GM12878 (cell line): ENCODE data around the gene ANKHD1. TPM values are rescaled to one million over a fixed set of nuclear protein-coding genes. Genes with fewer than 3 reads are reported as not detected.

Experiments
- ATAC-seq: fragments of 200-7000 bp; cut with Tn5 transposase; 3 replicates; pipeline ENCODE4 v1.9.1; 2020; ENCODE audit warnings: mild to moderate bottlenecking, moderate library complexity
- BruUV-seq: library from RNA; stranded (reverse); fragments of 400-500 nt; replicated peaks from 2 replicates; lab custom pipeline; 2021; lab: Mats Ljungman, UMichigan
- CTCF ChIA-PET: fragments of 300-600 bp; sonication (Branson Sonifier 250); formaldehyde crosslinking; extraction: SDS; loops from one replicate; lab custom pipeline; 2021; ENCODE audit warnings: inconsistent platforms; lab: Yijun Ruan, JAX
- POLR2A ChIA-PET: fragments of 350-600 bp; formaldehyde crosslinking; extraction: SDS; loops from one replicate; lab custom pipeline; 2021; ENCODE audit warnings: inconsistent platforms; lab: Charles Lee
- RAD21 ChIA-PET: fragments of 300-600 bp; sonication (Branson Sonifier 250); formaldehyde crosslinking; loops from one replicate; lab custom pipeline; 2023; ENCODE audit warnings: antibody characterized with exemption; ENCODE audit not compliant: unreplicated experiment; lab: Charles Lee
- SMC1A ChIA-PET: fragments of 300-600 bp; sonication (Branson Sonifier 250); formaldehyde crosslinking; loops from one replicate; lab custom pipeline; 2023; ENCODE audit not compliant: unreplicated experiment, uncharacterized antibody; lab: Charles Lee
- DNase-seq: peaks from one replicate; pipeline ENCODE4 v3.0.0-alpha.2; 2011; ENCODE audit warnings: low read depth, low spot score
- FAIRE-seq: peaks from 3 replicates; lab custom pipeline; 2011; peaks lifted over from hg19 to GRCh38; lab: Jason Lieb, UNC
- H2AFZ ChIP-seq: 2 replicates; pipeline ENCODE4 v1.6.0; 2011; ENCODE audit warnings: low read depth, low read length, control low read depth; ENCODE audit not compliant: control insufficient read depth
- H3K27ac ChIP-seq: 2 replicates; pipeline ENCODE4 v1.5.1; 2011; ENCODE audit warnings: control low read depth; ENCODE audit not compliant: control insufficient read depth, insufficient read depth
- H3K27me3 ChIP-seq, 2 experiments: replicated peaks in 1 of 2; 2 replicates each; pipeline versions ENCODE4 v1.6.0 to v1.6.1; 2011; ENCODE audit warnings: low read length in 1 of 2; ENCODE audit not compliant: control insufficient read depth in 2 of 2, insufficient read depth in 2 of 2
- H3K36me3 ChIP-seq, 2 experiments: 2 replicates each; pipeline ENCODE4 v1.5.1; 2011; ENCODE audit warnings: low read length in 1 of 2; ENCODE audit not compliant: control insufficient read depth in 2 of 2, insufficient read depth in 2 of 2
- H3K4me1 ChIP-seq: 2 replicates; pipeline ENCODE4 v1.6.1; 2011; ENCODE audit warnings: mild to moderate bottlenecking, low read length, moderate library complexity, mixed read lengths; ENCODE audit not compliant: control insufficient read depth, insufficient read depth
- H3K4me2 ChIP-seq: 2 replicates; pipeline ENCODE4 v1.6.0; 2011; ENCODE audit warnings: control low read depth; ENCODE audit not compliant: control insufficient read depth, insufficient read depth
- H3K4me3 ChIP-seq: fragments of 200-600 bp; sonication (generic); 2 replicates; pipeline ENCODE4 v1.5.1; 2016
- H3K79me2 ChIP-seq: 2 replicates; pipeline ENCODE4 v1.6.0; 2011; ENCODE audit warnings: low read length; ENCODE audit not compliant: control insufficient read depth, insufficient read depth
- H3K9ac ChIP-seq: 2 replicates; pipeline ENCODE4 v1.8.0; 2011; ENCODE audit warnings: low read length, control low read depth, mixed read lengths; ENCODE audit not compliant: control insufficient read depth, insufficient read depth
- H3K9me3 ChIP-seq: replicated peaks from 3 replicates; pipeline ENCODE4 v1.5.1; 2011; ENCODE audit warnings: mild to moderate bottlenecking, low read length; ENCODE audit not compliant: control insufficient read depth, insufficient read depth
- H4K20me1 ChIP-seq: 2 replicates; pipeline ENCODE4 v1.6.0; 2011; ENCODE audit not compliant: control insufficient read depth, insufficient read depth
- ATF3 ChIP-seq: IDR thresholded peaks from 2 replicates; pipeline ENCODE4 v1.6.1; 2011; ENCODE audit warnings: low read depth, mild to moderate bottlenecking, low read length, moderate library complexity, borderline replicate concordance; ENCODE audit errors: extremely low read depth
- CBX3 ChIP-seq: fragments of 200-600 bp; sonication (generic); IDR thresholded peaks from 2 replicates; pipeline ENCODE4 v1.6.1; 2016; ENCODE audit warnings: low read depth, borderline replicate concordance
- HDAC2 ChIP-seq: fragments of 200-600 bp; sonication (generic); IDR thresholded peaks from 2 replicates; pipeline ENCODE4 v1.6.1; 2017
- IKZF2 ChIP-seq, 2 experiments: fragments of 450-650 bp; IDR thresholded peaks; 2 replicates each; pipeline ENCODE4 v1.6.1; 2017; ENCODE audit warnings: mild to moderate bottlenecking in 2 of 2, moderate library complexity in 2 of 2
- NFIC ChIP-seq: IDR thresholded peaks from 2 replicates; pipeline ENCODE4 v1.6.1; 2012; ENCODE audit warnings: low read depth, mild to moderate bottlenecking, inconsistent platforms, low read length, moderate library complexity
- PML ChIP-seq: IDR thresholded peaks from 2 replicates; pipeline ENCODE4 v1.6.1; 2012; ENCODE audit warnings: low read length, inconsistent platforms
- SRF ChIP-seq, 2 experiments: IDR thresholded peaks; 2 replicates each; pipeline ENCODE4 v1.6.1; 2011; ENCODE audit warnings: low read depth in 2 of 2, low read length in 2 of 2, mild to moderate bottlenecking in 1 of 2, moderate library complexity in 1 of 2
- SUPT20H ChIP-seq: IDR thresholded peaks from 2 replicates; pipeline ENCODE4 v1.6.1; 2011; ENCODE audit warnings: low read depth, mild to moderate bottlenecking, low read length, moderate library complexity, borderline replicate concordance; ENCODE audit not compliant: control insufficient read depth
- TARDBP ChIP-seq: IDR thresholded peaks from 2 replicates; pipeline ENCODE4 v1.6.1; 2016; ENCODE audit warnings: borderline replicate concordance
- ZNF24 ChIP-seq: fragments of 450-650 bp; IDR thresholded peaks from 2 replicates; pipeline ENCODE4 v1.6.1; 2017; ENCODE audit warnings: antibody characterized with exemption, mild to moderate bottlenecking
- WGBS: methylation state at CpG from one replicate; pipeline ENCODE4 v1.1.6; 2016; ENCODE audit warnings: low lambda C conversion rate; ENCODE audit not compliant: insufficient replicate concordance, insufficient coverage; ENCODE audit errors: missing lambda C conversion rate; 5-methylcytosine and 5-hydroxymethylcytosine counted together
- in situ Hi-C: fragments of 300-500 bp; cut with MboI; formaldehyde crosslinking; loops from 9 replicates; pipeline ENCODE4 v1.14.3; 2018; ENCODE audit warnings: mixed read lengths
- intact Hi-C: fragments of 100-400 bp; cut with micrococcal nuclease; formaldehyde crosslinking; loops from one replicate; pipeline ENCODE4 v1.14.2; 2022; ENCODE audit not compliant: unreplicated experiment
- polyA plus RNA-seq, 11 experiments: library from polyadenylated mRNA; depleted of rRNA in 4 of 11; unstranded in 6 of 11; stranded (reverse) in 5 of 11; fragments of >200 nt; fragmentation: Nextera tagmentation in 4 of 11; fragmentation: Illumina TruSeq in 1 of 11; extraction: Ambion mirVana in 4 of 11; extraction: Trizol in 1 of 11; gene quantifications; 1 replicate in 1 of 11; 2 replicates in 10 of 11; pipeline versions ENCODE4 v1.2.1 to v1.2.3, GENCODE V29; 2011 to 2016; ENCODE audit warnings: inconsistent platforms in 2 of 11, missing spikeins in 2 of 11, low read depth in 1 of 11
- total RNA-seq, 4 experiments: library from RNA; depleted of rRNA in 3 of 4; stranded (reverse); fragments of >200 nt in 3 of 4; fragmentation: Illumina TruSeq in 1 of 4; extraction: Trizol in 1 of 4; gene quantifications; 2 replicates each; pipeline versions ENCODE4 v1.2.1 to v1.2.3, GENCODE V29; 2013 to 2021
- TF ChIP-seq, protein P1 (sequence below): IDR thresholded peaks from 2 replicates; pipeline ENCODE4 v1.6.1; 2011; ENCODE audit warnings: borderline replicate concordance, low read depth, mild to moderate bottlenecking, moderate library complexity, mixed read lengths, low read length; ENCODE audit not compliant: insufficient read depth; ENCODE audit errors: extremely low read length
- TF ChIP-seq, protein P2 (sequence below): fragments of 450-650 bp; IDR thresholded peaks from 2 replicates; pipeline ENCODE4 v1.6.1; 2017; ENCODE audit warnings: mild to moderate bottlenecking, moderate library complexity
- TF ChIP-seq, protein P3 (sequence below): fragments of 450-650 bp; IDR thresholded peaks from 2 replicates; pipeline ENCODE4 v1.6.1; 2017; ENCODE audit warnings: mild to moderate bottlenecking, moderate library complexity

Gene ANKHD1
- total and polyA plus RNA-seq, 10 of the 15 experiments (the other 5 are each of a cell fraction or from before 2014, with no cell fraction given): 31.6 to 96.8 (median 74.3) TPM

DNA sequence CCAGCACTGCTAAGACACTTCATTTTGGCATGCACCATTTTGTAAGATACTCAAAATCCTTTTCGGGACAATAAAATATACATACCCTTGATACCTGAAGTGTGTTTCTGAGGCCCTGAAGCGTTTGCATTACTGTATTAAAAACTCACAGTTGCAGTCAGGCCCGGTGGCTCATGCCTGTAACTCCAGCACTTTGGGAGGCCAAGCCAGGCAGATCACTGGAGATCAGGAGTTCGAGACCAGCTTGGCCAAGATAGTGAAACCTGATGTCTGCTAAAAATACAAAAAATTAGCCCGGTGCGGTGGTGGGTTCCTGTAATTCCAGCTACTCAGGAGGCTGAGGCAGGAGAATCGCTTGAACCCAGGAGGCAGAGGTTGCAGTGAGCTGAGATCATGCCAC lies 143.4 kb downstream of the ANKHD1 start (continued):
- TF ChIP-seq SUPT20H (no peak), PML (no peak), ATF3 (no peak)
- TF ChIP-seq, protein P1, sequence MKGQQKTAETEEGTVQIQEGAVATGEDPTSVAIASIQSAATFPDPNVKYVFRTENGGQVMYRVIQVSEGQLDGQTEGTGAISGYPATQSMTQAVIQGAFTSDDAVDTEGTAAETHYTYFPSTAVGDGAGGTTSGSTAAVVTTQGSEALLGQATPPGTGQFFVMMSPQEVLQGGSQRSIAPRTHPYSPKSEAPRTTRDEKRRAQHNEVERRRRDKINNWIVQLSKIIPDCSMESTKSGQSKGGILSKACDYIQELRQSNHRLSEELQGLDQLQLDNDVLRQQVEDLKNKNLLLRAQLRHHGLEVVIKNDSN: no peak
- TF ChIP-seq, protein P2, sequence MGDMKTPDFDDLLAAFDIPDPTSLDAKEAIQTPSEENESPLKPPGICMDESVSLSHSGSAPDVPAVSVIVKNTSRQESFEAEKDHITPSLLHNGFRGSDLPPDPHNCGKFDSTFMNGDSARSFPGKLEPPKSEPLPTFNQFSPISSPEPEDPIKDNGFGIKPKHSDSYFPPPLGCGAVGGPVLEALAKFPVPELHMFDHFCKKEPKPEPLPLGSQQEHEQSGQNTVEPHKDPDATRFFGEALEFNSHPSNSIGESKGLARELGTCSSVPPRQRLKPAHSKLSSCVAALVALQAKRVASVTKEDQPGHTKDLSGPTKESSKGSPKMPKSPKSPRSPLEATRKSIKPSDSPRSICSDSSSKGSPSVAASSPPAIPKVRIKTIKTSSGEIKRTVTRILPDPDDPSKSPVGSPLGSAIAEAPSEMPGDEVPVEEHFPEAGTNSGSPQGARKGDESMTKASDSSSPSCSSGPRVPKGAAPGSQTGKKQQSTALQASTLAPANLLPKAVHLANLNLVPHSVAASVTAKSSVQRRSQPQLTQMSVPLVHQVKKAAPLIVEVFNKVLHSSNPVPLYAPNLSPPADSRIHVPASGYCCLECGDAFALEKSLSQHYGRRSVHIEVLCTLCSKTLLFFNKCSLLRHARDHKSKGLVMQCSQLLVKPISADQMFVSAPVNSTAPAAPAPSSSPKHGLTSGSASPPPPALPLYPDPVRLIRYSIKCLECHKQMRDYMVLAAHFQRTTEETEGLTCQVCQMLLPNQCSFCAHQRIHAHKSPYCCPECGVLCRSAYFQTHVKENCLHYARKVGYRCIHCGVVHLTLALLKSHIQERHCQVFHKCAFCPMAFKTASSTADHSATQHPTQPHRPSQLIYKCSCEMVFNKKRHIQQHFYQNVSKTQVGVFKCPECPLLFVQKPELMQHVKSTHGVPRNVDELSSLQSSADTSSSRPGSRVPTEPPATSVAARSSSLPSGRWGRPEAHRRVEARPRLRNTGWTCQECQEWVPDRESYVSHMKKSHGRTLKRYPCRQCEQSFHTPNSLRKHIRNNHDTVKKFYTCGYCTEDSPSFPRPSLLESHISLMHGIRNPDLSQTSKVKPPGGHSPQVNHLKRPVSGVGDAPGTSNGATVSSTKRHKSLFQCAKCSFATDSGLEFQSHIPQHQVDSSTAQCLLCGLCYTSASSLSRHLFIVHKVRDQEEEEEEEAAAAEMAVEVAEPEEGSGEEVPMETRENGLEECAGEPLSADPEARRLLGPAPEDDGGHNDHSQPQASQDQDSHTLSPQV: no peak
- TF ChIP-seq, all 136 proteins: peak for 0

- no peak overlapping the region for H2AFZ ChIP-seq
- WGBS: 100% methylated on average over 10 of the region's 10 CpGs
- peaks cover 2% of the 10 kb centered on the region; the same call in 1 of the 2 replicates for H3K79me2 ChIP-seq
- BruUV-seq: no TSS peak
- H3K27me3 ChIP-seq: no peaks in the 10 kb centered on the region
- no peak for DNase-seq
- no peaks in the 10 kb centered on the region for H3K9me3 ChIP-seq
- no peaks in the 10 kb centered on the region for H4K20me1 ChIP-seq
- RAD21 ChIA-PET: interaction anchor here (1.4 kb wide), 1 partner anchor 18 kb away, joined by 4 read pairs; no protein-coding TSS in a partner anchor
- CTCF ChIA-PET: interaction anchor here (0.6 to 1.5 kb wide), 2 partner anchors 179 to 199 kb away, joined by 3 read pairs; no protein-coding TSS in a partner anchor
- no peak overlapping the region for H3K27ac ChIP-seq
- FAIRE-seq: no peak
- H3K4me3 ChIP-seq: no peak overlapping the region
- ATAC-seq: no peak
- POLR2A ChIA-PET: interaction anchor here (0.6 to 0.7 kb wide), 3 partner anchors 67 to 154 kb away, joined by 3 to 4 read pairs (median 4); partner anchors contain the start of gene ZMAT2
- peaks cover 14 to 21% of the 10 kb centered on the region in 2 experiments for H3K36me3 ChIP-seq
- in situ Hi-C loops (no loop called here), intact Hi-C loops (no loop called here)
- H3K9ac ChIP-seq: no peak overlapping the region
- no peak overlapping the region for H3K4me2 ChIP-seq
- H3K4me1 ChIP-seq: peaks cover 19% of the 10 kb centered on the region
- SMC1A ChIA-PET: no interaction called here
- TF ChIP-seq SRF (IDR thresholded peaks at IDR 0.05; ENCODE audit: low read depth in 2 of 2, low read length in 2 of 2) (no peak), ZNF24 (no peak), IKZF2 (IDR thresholded peaks at IDR 0.05) (no peak), CBX3 (no peak), NFIC (no peak), HDAC2 (no peak), TARDBP (no peak)
- TF ChIP-seq, protein P3, sequence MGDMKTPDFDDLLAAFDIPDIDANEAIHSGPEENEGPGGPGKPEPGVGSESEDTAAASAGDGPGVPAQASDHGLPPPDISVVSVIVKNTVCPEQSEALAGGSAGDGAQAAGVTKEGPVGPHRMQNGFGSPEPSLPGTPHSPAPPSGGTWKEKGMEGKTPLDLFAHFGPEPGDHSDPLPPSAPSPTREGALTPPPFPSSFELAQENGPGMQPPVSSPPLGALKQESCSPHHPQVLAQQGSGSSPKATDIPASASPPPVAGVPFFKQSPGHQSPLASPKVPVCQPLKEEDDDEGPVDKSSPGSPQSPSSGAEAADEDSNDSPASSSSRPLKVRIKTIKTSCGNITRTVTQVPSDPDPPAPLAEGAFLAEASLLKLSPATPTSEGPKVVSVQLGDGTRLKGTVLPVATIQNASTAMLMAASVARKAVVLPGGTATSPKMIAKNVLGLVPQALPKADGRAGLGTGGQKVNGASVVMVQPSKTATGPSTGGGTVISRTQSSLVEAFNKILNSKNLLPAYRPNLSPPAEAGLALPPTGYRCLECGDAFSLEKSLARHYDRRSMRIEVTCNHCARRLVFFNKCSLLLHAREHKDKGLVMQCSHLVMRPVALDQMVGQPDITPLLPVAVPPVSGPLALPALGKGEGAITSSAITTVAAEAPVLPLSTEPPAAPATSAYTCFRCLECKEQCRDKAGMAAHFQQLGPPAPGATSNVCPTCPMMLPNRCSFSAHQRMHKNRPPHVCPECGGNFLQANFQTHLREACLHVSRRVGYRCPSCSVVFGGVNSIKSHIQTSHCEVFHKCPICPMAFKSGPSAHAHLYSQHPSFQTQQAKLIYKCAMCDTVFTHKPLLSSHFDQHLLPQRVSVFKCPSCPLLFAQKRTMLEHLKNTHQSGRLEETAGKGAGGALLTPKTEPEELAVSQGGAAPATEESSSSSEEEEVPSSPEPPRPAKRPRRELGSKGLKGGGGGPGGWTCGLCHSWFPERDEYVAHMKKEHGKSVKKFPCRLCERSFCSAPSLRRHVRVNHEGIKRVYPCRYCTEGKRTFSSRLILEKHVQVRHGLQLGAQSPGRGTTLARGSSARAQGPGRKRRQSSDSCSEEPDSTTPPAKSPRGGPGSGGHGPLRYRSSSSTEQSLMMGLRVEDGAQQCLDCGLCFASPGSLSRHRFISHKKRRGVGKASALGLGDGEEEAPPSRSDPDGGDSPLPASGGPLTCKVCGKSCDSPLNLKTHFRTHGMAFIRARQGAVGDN: no peak
Measured at GRCh38 chr5:140545606-140546005, 144.0 kb downstream of the ANKHD1 start.
